ENCODE results near the gene POLR2L.
A peak's percentile ranks its signal among the peaks of the same experiment; 100 is the strongest.

The POLR2L gene

DNA sequence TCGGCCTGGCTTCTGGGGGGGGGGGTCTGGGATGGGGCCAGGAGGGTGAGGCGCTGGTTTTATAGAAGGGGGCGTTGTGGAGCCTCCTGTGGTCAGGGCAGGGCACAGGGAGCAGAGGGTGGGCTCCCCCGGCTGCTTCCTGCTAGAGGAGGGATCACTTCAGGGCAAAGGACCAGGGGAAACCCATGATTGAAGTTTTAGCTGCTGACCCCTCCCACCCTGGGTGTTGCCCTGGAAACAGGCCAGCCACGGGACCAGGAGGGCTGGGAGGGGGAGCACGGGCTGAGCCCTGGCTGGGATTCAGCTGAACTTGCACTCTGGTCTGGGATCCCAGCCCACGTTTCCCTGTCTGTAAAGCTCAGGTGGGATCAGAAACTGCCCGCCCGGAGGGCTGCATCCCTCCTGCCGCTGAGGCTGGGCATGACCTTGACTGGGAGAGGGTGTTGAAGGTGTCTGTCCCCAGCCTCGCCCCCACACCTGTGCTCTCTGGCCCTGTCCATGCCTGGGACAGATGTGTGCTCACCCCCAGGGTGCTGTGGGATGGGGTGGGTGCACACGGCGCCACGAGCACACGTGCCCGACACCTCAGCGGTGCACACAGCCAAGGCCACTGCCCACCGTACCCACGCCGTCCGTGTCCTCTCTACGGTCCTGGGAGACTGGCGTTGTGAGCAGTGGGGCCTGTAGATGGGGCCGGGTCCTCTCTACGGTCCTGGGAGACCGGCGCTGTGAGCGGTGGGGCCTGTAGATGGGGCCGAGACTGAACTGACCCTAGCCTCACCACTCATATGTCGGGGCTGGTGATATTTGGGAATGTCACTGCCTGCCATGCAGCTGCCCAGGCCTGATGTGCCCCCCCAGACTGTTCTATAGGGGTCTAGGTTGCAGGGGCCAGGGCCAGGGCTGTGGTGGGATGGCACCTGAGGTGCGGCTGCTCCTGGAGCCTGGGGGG is 2.6 kb upstream of the POLR2L start:
- peak; percentile 81 for DNase-seq (ENCODE audit: low spot score)
- TF ChIP-seq, protein P1, sequence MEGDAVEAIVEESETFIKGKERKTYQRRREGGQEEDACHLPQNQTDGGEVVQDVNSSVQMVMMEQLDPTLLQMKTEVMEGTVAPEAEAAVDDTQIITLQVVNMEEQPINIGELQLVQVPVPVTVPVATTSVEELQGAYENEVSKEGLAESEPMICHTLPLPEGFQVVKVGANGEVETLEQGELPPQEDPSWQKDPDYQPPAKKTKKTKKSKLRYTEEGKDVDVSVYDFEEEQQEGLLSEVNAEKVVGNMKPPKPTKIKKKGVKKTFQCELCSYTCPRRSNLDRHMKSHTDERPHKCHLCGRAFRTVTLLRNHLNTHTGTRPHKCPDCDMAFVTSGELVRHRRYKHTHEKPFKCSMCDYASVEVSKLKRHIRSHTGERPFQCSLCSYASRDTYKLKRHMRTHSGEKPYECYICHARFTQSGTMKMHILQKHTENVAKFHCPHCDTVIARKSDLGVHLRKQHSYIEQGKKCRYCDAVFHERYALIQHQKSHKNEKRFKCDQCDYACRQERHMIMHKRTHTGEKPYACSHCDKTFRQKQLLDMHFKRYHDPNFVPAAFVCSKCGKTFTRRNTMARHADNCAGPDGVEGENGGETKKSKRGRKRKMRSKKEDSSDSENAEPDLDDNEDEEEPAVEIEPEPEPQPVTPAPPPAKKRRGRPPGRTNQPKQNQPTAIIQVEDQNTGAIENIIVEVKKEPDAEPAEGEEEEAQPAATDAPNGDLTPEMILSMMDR (IDR thresholded peaks at IDR 0.05; ENCODE audit: extremely low read depth, insufficient read depth, missing control alignments): no peak
- in situ Hi-C loops (cut with MboI; ENCODE audit: low pct_unique_long_range_greater_than_20kb, low sequenced_read_pairs, unreplicated experiment): no loop called here

DNA sequence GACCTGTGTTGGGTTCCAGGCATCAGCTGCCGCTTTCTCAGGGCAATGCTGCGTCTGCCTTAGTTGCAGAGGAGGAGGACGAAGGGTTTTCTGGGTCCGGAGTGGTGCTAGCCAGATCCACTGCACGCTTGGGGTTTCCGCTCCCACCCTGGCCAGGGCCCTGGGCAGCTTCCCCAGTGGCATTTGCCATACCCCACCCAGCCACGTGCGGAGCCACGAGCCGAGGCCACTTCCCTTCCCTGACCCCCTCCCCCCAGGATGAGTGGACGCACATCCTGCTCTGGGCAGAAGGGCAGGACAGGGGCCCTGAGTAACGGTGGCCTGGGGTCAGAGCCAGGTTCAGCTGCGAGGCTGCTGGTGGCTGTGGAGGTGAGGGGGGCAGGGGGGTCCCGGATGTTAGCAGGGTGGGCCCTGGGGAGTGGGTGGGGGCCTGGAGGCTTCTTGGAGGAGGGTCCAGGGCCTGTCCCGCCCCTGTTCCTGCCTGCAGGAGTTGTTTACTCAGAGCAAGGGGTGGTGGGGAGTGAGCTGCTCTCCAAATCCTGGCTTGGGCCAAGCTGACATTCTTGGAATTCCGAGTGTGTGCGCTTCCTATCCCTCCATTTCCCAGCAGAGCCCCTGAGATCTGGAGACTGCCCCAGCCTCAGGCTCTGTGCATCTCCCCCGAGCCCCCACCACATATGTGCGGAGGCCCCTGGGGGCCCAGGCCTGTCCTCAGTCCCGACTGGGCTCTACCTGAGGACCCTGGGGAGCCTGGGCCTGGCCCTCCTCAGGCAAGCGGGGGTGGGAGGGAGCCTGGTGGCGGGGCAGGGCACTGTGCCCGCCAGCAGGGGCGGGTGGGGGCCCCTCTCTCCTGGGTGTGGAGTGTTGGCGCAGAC is 1.7 kb upstream of the POLR2L start:
- DNase-seq (ENCODE audit: low spot score): no peak
- in situ Hi-C loops (cut with MboI; ENCODE audit: low pct_unique_long_range_greater_than_20kb, low sequenced_read_pairs, unreplicated experiment): no loop called here
- TF ChIP-seq, protein P1 (IDR thresholded peaks at IDR 0.05; ENCODE audit: extremely low read depth, insufficient read depth, missing control alignments): no peak

DNA sequence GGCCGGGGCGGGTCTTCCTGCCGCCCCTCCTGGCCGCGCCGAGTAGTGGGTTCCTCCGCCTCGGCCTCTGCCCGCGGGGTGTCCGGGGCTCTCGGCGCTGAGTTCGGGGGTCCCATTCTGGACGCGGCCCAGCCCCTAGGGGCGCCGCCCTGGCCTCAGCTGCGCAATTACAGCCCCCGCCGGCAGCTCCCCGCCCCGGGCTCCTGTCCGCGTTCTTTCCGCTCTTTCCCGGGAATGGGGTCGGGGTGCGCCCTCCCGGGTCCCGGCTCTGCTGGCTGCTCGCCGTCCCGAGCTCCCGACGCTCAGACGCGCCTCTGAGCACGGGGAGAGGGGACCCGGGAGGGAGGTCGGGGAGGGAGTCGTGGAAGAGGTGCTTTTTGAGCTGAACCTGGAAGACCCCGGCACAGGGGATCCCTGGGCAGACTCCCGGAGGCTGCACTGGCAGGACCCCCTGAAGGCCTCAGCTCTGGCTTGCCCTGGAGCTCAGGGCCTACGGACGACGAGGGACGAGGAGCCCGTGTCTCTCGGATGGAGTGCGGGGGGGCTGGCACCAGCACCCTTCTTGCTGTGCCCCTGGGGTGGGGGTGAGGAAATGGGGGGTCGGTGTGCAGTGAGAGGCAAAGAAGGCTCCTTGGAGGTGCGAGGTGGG is 881 bp upstream of the POLR2L start:
- TF ChIP-seq, protein P1 (IDR thresholded peaks at IDR 0.05; ENCODE audit: extremely low read depth, insufficient read depth, missing control alignments): peak; percentile 18
- no peak for DNase-seq (ENCODE audit: low spot score)
- in situ Hi-C loops (cut with MboI; ENCODE audit: low pct_unique_long_range_greater_than_20kb, low sequenced_read_pairs, unreplicated experiment): no loop called here

DNA sequence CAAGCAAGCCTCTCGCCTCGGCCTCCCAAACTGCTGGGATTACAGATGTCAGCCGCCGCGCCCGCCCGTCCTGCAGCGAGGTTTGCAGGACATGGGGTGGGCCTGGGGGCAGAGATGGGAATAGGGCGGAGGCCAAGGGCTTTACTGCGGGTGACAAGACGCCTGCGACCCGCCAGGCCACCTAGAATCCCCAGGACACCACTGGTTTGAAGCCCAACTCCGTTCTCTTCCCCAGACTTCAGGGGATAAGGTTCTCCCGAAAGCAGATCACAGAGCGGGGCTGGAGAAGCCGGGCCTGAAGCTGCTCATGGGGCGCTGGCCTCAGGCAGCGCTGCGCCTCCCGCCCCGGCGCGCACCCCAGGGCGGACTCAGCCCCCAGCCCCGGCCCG is 354 bp downstream of the POLR2L start:
- in situ Hi-C loops (cut with MboI; ENCODE audit: low pct_unique_long_range_greater_than_20kb, low sequenced_read_pairs, unreplicated experiment): no loop called here
- no peak for DNase-seq (ENCODE audit: low spot score)
- TF ChIP-seq, protein P1 (IDR thresholded peaks at IDR 0.05; ENCODE audit: extremely low read depth, insufficient read depth, missing control alignments): no peak

DNA sequence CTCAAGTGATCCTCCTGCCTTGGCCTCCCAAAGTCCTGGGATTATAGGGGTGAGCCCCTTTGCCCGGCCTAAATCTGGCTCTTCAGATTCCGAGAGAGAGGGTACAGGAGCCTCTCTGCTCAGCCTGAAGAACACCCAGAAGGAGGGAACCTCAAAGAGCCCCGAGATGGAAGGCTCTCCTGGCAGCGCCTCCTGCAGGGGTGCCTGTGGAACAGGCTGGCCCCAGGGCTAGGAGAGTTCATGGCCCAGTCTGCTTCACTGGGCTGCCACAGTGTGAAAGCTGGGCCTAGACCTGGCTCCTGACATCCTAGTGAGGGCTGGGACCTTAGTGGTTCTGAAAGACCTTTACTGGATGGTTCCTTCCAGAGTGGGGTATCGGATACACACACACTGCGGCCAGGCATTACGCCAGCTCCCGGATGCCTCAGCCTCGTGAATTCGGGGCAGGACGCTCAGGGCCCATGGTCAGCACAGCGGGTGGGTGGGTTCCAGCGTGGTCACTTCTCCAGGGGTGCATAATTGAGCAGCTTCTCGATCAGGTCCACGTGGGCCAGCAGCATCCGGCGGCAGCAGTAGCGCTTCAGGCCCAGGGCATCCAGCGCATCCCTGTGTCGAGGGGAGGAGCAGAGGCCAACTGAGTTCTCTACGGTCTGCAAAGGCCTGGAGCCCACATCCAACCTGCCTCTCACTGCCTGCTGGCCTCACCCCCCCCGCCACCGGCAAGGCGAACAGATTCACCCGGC is 2.3 kb downstream of the POLR2L start:
- TF ChIP-seq, protein P1 (IDR thresholded peaks at IDR 0.05; ENCODE audit: extremely low read depth, insufficient read depth, missing control alignments): peak; percentile 43
- in situ Hi-C loops (cut with MboI; ENCODE audit: low pct_unique_long_range_greater_than_20kb, low sequenced_read_pairs, unreplicated experiment): no loop called here
- DNase-seq (ENCODE audit: low spot score): no peak

DNA sequence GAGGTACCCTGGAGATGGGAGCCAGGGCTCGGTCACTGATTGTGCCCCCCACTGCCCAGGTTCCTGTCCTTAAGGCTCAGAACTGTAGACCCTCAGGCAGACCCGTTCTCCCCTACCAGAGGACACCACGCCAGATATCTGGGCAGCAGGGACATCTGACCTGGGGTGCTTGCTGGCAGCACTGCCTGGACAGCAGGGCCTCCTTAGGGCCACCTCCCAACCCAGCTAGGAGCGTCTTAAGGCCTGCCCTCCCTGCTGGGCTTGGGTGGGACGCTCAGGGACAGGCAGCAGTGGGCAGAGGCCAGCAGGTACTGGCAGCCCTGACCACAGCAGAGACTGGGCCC is 3.1 kb downstream of the POLR2L start:
- TF ChIP-seq, protein P1 (IDR thresholded peaks at IDR 0.05; ENCODE audit: extremely low read depth, insufficient read depth, missing control alignments): no peak
- DNase-seq (ENCODE audit: low spot score): no peak
- in situ Hi-C loops (cut with MboI; ENCODE audit: low pct_unique_long_range_greater_than_20kb, low sequenced_read_pairs, unreplicated experiment): no loop called here

All from GM13977 (cell line).